HuH-7.5 (cell line): Measurements from ENCODE around the gene PNLIP.

ENCODE experiments used
- DNase-seq: peaks from one replicate; pipeline ENCODE4 v3.0.0; 2011; ENCODE audit warnings: low spot score

The PNLIP gene

DNA sequence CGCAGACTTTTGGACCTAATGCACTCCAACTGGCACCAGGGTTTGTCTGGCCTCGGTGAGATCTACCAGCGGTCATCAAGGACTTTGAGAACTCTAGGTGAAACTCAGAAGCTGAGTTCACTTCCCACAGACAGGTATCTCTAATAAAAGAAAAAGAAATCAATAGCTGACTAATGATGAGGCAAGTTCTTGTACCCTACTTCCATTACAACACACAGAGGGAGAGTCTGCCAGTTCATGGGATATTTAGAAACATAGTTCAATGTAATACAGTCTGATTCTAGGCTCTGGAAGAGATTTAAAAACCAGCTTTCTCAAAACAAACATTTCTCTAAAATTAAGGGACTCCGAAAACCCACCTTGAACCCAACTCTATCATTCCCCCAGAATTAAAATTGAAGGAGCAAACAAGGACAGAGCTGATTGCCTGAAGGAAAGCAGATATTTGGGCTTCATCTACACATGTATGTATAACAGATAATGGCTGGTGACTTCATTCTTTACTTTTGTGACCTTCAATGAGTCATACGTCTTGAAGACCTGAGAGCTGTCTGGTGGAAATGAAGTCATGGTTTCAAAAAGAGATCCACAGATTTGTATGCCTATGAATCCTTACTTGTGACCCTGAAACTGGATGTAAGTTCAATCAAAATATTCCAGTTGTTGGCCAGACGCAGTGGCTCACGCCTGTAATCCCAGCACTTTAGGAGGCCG, 42.3 kb downstream of the PNLIP start:
- no peak for DNase-seq

DNA sequence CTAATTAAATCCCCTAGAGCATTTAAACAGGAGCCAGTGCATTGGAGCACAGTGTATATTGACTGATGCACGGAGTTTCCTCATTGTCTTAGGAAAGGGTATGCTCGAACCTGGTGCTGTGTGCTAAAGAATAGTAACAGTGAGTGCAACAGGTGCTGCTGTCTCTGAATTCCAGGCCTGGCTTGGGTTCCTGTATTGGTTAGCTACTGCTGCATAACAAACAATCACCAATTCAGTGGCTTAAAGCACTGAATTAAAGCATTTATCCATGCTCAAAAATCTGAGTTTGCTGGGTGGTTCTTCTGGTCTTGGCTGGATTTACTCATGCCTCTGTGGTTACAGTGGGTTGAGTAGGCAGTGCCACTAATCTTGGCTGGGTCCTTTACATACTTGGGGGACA, 43.3 kb downstream of the PNLIP start:
- no peak for DNase-seq

DNA sequence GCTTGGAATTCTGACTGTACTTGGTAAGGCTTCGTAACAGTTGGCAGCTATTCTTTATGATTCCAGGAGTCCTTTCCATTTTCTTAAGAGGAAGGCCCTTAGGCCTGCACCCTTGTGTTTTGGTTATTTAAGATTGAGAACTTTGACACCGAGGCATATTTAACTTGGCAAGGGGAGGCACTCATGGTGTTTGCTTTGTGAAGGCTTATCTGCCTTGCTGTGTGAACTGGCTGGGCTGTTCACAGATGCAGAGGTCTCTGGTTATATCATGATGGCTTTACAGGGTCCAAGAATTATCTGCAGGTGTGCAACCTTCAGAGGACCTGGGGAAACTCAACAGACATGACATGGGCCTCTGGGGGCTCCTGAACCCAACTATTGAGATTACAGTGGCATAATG, 44.2 kb downstream of the PNLIP start:
- no peak for DNase-seq

DNA sequence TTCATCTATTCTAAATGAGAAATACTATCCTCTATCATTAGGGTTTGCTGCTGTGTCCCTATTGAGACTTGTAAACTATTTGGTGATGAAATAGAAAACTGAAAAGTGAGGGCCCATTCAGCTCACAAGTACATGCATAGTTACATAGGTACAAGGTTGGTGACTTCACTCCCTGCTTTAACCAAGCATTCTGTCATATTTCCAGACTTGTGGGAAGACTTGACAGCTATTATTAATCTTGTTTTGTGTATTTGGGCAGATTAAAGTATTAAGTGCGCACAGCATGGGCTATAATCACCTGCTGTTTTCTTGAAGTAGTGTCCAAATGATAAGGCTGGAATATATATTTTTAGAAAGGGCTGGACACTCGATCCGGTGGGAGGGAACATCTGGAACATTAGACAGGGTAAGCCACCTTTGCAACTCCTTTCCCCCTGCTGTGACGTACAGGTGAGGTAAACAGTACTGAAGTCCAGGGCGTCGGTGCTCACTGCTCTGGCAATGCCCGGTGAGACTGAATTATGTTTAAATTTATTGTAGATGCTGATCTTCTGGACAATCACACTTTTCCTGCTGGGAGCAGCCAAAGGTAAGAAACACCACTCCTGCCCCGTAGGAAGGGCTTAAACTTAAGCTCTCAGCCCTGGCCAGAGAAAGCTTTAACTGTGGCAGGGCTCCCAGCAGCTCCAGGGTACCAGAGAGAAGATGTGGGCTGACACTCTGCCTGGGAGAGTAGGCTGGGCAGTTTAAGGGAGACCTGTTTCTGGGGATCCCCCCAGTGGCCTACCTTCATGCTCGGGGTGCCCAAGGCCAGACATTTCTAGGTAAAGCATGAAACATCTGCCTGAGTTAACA, 45.1 kb downstream of the PNLIP start, which contains the start of gene PNLIPRP1:
Gene PNLIPRP1 (plus strand): TSS at position 370 of the 855 bp plus-strand sequence. CDS start 171 bp downstream, at position 541.
- DNase-seq, result no peak

DNA sequence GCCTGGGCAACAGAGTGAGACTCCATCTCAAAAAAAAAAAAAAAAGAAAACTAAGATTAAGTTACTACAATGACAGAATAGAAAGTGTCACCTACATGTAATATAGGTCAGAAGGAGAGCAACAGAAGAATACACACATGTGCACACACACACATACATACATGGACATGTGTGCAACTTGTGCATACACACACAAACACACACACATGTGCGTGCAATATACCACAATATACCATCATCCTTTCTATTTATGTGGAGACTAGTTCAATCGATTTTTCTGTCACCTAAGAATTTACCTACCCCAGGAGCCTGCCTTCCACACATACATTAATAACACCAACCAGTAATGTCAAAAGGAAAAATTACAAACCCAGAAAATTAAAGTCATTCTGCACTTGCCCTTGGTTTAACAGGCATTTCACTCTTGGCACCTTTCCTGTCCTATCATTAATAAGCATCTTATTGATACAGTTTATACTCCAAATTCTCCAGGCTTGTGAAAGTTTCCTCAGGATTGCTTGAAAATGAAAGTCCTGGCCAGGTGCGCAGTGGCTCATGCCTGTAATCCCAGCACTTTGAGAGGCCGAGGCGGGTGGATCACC, 47.5 kb downstream of the PNLIP start:
- no peak for DNase-seq

DNA sequence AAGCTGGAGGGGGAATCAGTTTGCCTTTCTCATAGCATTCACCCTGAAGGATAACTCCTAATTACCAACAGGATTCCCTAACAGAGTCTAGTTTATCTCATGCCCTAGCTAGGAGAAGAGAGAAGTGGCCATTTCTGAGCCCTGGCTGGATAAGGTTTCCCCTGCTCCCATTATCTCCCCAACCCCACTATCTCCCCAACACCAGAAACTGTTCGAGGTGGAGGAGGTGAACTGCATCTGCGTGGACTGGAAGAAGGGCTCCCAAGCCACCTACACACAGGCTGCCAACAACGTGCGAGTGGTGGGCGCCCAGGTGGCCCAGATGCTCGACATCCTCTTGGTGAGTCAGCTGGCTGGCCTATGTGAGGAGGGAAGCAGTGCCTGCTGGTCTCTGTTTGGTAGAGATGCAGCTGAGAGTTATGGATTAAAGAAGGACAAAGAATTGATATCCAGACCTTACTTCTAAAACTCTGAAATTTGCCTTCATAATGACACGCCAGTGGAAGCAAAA, 48.8 kb downstream of the PNLIP start:
- DNase-seq, result no peak

DNA sequence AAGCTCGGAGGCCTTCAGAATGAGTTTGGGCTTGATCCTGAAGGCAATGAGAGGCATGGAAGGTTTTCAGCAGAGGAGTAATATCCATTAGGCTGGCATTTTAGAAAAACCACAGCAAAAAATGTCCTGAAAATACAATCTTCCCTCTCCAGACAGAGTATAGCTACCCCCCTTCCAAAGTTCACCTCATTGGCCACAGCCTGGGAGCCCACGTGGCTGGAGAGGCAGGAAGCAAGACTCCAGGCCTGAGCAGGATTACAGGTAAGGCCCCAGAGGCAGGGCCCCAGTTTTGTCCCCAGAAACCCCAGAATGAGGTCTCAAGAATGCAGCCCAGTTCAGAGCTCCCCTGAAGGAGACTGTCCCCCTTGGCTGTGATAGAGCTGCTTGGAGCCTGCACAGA, 50.3 kb downstream of the PNLIP start:
- no peak for DNase-seq

DNA sequence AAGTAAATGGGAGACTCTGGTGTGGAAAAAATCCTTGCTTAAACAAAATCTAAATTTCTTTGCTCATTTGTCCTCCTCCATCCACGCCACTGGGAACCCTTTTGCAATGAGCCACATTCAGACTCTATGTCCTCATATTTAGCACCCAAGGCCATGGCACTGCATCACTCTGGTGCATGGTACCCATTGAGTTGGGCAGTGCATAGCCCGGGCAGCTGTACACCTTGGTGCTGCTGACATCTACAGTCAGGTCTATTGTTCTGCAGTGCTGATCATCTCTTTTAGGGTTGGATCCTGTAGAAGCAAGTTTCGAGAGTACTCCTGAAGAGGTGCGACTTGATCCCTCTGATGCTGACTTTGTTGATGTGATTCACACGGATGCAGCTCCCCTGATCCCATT, 51.8 kb downstream of the PNLIP start:
- no peak for DNase-seq

DNA sequence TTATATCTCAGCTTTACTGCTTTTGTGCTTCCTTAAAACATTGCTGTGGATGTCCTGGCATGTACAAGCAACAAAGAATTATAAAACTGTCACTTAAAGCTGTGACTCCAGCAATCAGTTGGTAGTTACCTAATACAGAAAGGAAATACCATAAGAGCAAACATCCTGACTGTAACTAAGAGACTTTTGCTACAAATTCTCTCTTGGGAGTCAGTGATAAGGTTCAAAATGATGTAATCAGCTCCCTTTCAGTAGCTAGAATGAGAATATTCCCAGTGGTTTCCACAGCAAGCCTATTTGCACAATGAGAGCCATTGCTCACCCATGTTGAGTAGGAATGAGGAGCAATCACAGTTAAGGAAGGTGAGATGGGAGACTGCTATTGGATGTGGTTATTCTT, 52.6 kb downstream of the PNLIP start:
- DNase-seq, result no peak

DNA sequence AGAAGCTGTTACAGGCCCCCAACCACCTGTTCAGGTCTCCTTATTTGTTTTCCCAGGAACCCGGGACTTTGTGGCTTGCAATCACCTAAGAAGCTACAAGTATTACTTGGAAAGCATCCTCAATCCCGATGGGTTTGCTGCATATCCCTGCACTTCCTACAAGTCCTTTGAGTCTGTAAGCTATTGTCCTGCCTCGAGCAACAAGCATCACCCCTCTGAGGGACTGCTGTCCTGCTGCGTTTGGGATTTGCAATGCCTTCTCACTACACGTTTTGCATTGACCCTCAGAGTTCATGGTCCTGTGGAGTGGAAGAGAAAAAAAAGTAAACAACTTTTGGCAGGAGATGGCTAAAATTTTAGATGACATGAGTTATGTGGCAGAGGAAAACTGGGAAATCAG, 54.3 kb downstream of the PNLIP start:
- DNase-seq, result no peak

DNA sequence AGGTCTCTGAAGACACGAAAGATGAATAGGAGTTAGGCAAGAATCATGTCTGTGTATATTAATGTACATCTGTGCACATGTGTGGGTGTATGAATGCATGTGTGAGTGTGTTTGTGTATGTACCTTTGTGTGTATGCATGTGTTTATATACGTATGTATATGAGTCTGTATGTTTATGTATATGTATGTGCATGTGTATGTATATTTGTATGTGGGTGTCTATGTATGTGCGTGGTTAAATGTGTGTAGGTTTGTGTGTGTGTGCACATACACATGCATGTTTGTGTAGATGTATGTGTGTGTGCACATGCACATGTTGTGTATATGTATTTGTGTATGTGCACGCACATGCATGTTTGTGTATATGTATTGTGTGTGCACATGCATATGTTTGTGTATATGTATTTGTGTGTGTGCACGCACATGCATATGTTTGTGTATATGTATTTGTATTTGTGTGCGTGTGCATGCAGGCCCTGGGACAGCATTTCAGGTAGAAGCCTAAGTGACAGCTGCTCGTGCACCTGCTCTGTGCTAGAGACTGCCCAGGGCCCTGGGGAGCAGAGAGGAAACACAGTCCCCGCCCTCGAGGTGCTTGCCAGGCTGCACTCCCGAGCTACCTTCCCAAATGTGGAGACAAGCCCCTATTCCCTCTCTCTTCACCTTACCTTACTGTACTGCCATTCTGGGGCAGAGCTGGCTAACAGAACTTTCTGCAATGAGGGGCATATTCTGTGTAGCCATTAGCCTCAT, 57.1 kb downstream of the PNLIP start:
- no peak for DNase-seq

DNA sequence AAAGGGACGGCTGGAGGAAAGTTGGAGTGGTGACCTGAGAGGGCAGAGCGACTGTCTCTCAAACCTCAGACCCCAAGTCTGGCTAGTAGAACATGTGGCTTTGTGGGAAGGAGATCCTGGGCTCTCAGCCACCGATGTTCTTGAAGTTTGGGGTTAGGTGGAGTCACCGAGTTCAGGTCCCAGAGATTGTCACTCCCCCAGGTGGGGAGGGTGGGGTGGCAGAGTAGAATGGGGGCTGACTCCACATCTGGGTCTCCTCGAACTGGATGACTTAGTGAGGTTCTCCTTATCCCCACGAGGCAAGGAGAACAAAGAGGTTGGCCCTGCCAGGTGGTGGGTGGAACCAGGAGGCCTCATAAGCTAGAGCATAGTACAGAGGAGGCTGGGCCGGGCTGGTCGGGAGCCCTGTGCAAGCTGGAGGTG, 60.3 kb downstream of the PNLIP start:
- no peak for DNase-seq

DNA sequence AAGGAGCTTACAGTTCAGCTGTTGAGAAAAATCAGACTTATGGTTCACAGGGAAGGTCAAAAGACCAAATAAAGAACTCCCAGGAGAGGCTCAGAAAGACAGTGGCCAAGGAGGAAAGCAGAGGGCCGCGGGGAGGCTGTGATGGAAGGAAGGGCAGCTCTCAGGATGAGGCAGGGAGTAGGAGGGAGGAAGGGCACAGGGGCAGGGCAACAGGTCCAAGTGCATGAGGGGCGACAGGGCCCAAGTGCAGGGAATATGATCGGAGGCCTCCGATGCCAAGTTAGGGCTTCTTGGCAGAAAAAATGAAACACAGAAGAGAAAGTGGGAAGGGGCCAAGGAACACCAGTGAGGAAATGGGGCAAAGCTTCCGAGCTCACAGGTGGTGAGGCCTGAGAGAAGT, 61.6 kb downstream of the PNLIP start:
- DNase-seq, result no peak

DNA sequence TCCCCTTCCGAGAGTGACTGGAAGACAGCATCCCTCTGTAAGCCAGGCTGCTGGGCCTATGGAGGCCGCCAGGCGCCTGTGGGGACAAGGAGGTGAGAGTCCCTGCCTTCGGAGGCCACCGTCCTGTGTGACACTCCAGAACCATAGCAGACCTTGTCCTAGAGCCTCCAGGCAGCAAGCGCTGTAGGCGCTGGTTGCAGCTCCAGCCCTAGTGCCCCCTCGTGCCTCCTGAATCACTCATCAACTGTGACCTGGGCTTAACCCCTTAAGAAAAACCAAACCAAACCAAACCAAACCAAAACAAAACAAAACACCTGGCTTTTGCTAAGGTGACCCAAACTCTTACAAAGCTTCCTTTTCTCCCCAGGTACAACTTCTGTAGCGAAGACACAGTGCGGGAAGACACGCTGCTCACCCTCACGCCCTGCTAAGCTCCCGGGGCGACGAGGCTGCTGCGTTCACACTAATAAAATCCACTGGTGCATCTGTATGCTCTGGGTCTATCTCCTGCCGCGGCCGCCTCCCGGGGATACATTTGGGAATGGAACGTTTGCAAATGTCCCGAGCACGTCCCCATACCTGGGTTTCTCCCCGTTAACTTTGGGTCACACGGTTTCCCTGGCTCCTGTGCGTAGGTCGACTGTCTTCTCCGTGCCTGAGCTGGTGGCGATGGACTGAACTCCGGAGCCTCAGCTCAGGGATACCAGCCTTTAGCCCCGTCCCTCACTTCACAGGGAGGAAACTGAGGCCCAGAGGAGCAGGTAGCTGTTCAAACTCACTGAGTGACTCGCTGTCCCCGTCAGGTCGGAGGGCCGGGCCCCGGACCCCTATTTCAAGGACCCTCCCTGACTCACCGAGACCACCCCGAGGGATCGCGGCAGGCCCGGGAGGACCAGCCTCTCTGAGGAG, 63.2 kb downstream of the PNLIP start:
- DNase-seq, result no peak

DNA sequence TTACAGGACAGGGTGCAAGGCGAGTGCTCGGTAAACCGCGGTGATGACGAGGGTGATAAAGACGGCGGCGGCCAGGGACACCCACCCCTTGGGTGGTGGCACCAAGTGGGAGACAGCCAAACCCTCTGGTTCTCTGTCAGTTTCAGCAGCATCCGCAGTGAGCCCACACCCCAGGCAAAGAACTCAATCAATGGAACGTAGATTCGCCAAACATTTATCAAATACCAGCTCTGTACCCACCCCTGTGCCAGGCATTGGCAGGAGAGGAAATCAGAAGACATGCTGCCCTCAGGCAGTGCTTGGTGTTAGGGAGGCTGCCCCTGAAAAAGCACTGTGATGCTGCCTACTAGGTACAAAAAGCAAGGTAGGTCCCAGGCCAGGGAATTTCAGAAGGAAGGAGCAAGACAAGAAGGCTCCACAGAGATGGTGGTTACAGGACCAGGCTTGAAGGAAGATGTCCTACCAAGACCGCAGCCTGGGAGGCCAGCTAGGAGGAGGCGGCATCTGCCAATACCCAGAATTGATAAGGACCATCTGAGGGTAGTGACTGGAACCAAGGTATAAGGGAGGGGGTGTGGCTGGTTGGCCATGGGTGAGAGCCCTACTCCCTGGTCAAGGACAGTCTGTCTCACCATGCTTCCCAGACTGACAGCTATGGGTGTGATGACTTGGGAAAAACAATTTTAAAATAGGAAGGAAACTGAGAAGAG, 64.9 kb downstream of the PNLIP start:
- DNase-seq, result no peak

DNA sequence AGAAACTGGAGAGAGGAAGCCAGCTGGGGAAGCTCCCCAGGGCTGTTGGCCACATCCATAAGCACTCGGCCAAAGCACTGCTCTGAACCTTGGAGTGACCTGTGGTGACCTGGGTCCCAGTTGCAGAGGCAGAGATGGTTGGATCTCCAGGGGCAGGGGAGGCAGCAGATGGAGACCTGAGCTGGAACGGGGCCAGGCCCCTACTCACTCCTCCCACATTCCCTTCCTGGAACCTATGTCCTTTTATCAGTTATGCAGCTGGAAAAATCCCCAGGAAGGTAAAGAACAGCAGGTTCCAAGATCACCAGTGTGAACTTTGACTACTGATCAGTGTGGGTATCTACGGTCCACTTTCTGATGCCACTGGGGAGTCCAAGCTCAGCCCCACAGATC, 65.4 kb downstream of the PNLIP start:
- no peak for DNase-seq

DNA sequence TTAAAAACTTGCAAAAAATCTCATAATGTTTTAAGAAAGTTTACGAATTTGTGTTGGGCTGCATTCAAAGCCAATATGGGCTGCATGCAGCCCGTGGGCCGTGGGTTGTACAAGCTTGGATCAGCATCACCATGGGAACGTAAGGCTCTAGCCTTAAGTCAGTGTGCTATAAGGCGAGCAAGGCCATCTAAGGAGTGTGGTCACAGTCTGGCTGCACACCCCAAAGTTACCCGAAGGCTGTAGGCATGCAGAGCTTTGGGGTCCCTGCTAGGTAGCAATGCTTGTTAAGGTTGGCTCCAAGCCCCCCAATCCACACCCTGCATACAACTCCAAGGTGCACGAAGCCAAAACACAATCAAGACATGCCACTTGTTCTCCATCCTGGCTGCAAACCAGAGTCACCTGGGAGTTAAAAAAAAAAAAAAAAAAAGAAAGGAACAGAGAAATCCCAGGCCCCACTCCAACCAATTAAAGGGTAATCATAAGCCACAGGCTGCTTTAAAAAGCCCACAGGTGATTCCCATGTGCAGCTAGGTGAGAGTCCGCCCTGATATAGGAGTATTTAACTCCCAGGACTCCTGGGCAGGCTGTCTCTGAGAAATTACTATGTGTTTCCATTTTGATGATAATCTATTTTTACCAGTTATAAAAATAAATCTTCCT, 66.5 kb downstream of the PNLIP start:
- DNase-seq, result no peak

DNA sequence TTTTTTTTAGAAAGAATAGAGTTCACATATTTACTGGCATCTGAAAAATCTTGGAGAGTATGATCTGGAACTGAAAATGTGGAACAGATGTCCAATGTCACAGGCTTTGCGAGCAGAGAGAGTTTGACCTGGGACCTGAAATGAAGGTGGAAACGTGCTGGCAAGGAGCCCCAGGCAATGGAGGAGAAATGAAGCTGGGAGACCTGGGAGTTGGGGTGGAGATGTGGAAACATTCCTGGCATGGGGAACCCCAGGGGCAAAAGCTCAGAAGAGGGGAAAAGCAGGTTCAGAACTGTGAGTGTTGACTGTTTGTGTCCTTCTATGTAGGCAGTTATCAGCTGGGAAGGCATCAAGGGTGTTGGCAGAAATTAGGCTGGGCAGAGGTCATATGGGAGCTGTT, 67.7 kb downstream of the PNLIP start:
- DNase-seq, result no peak

DNA sequence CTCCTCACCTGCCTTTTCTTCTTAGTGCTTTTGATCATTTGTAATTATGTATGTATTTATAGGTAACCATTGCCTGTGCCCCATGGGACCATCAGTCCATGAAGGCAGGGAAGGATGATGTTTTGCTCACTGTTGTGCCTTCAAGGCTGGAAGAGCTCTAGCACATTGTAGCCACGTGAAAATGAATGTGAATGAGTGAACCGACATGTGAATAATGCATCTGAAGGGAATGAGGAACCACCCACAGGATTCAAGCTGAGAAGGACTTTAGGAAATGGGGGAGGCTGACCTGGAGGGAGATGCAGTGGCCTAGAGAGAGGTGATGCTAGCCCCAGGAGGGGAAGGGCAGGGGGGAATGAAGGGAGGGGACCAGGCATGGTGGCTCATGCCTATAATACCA, 69.1 kb downstream of the PNLIP start:
- no peak for DNase-seq
